ENCODE data around the gene TLK1. TPM values are rescaled to one million over a fixed set of nuclear protein-coding genes. Genes with fewer than 3 reads are reported as not detected.

TLK1 gene
- total RNA-seq, 4 donors from 2014 or later = 24.9 to 60.4 (median 38.3) TPM

GRCh38 chr2:171057575-171057974 lies 103.1 kb downstream of the TLK1 start:
- H3K27me3 ChIP-seq = no peaks in the 10 kb centered on the region
- no peaks in the 10 kb centered on the region for H3K4me1 ChIP-seq
- H3K4me3 ChIP-seq = no peak overlapping the region
- no peak for DNase-seq (ENCODE audit: low spot score in 2 of 2)
- no peaks in the 10 kb centered on the region for H3K9me3 ChIP-seq
- TF ChIP-seq POLR2A (IDR thresholded peaks at IDR 0.05) (no peak), POLR2AphosphoS5 (IDR thresholded peaks at IDR 0.05) (no peak), EP300 (IDR thresholded peaks at IDR 0.05) (no peak), CTCF (IDR thresholded peaks at IDR 0.05) (no peak)
- WGBS = 89% methylated on average over 2 of the region's 2 CpGs
- H3K27ac ChIP-seq = no peak overlapping the region
- H3K36me3 ChIP-seq = peaks cover 30% of the 10 kb centered on the region

- no peaks in the 10 kb centered on the region for H3K27me3 ChIP-seq
- TF ChIP-seq POLR2A (IDR thresholded peaks at IDR 0.05) = no peak
- no peak for TF ChIP-seq POLR2AphosphoS5 (IDR thresholded peaks at IDR 0.05)
- TF ChIP-seq EP300 (IDR thresholded peaks at IDR 0.05) = no peak
- no peak for TF ChIP-seq CTCF (IDR thresholded peaks at IDR 0.05)
- H3K4me3 ChIP-seq = no peak overlapping the region
- H3K9me3 ChIP-seq = no peaks in the 10 kb centered on the region
- peaks cover 35% of the 10 kb centered on the region for H3K36me3 ChIP-seq
- 43% methylated on average over 1 of the region's 1 CpG for WGBS
- DNase-seq (ENCODE audit: low spot score in 2 of 2) = no peak
- no peaks in the 10 kb centered on the region for H3K4me1 ChIP-seq
- no peak overlapping the region for H3K27ac ChIP-seq
Measured at GRCh38 chr2:171056307-171056706, 104.4 kb downstream of the TLK1 start.

DNA sequence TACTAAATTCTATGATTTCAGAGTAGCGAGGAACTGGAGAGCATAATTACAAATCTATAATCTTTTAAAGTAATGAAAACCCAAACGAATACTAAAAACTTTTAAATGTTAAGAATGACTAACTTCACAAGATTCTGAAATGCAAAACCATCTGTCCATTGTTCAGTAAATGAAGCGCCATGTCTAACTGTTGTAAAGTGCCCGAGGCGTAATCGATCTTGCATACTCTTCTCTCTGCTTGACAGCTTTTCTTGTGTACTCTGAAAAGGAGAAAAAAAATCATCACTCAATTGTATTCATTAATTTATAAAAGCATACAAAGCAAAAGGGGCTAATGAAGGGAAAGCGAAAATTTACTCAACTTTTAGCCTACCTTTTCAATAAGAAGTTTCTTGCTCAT lies 111.0 kb downstream of the TLK1 start:
- Histone ChIP-seq H3K4me3 (no peak overlapping the region), H3K4me1 (no peaks in the 10 kb centered on the region), H3K9me3 (no peaks in the 10 kb centered on the region), H3K27me3 (no peaks in the 10 kb centered on the region), H3K27ac (no peak overlapping the region), H3K36me3 (peaks cover 44% of the 10 kb centered on the region)
- no peak for TF ChIP-seq EP300 (IDR thresholded peaks at IDR 0.05)
- WGBS = 95% methylated on average over 7 of the region's 7 CpGs
- DNase-seq (ENCODE audit: low spot score in 2 of 2) = no peak

DNA sequence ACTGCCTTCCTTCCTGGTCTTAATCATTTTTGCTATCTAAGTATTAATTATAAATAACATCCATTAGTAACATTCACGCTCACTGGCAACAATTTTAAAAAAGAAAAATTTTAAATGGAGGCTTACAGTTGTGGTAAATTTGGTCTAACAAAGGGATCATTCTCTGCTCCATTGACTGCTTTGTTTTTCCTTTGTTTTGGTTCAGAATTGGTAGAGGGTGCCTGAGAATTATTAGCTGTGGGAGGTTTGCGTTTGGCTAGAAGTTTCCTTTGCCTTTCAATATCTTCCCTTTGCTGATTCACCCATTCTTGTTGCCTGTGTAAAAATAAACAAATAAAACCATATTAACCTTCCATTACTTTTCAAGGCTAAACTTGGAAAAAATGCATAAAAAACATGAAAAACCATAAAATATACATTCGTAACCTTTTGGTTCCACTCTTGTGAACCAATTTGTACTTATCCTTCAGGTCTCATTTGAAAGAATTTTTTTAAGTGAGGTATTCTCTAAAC lies 114.6 kb downstream of the TLK1 start:
- no peak for DNase-seq (ENCODE audit: low spot score in 2 of 2)
- H3K9me3 ChIP-seq = no peaks in the 10 kb centered on the region
- no peaks in the 10 kb centered on the region for H3K4me1 ChIP-seq
- no peak overlapping the region for H3K4me3 ChIP-seq
- H3K27ac ChIP-seq = no peak overlapping the region
- no peaks in the 10 kb centered on the region for H3K27me3 ChIP-seq
- peaks cover 68% of the 10 kb centered on the region for H3K36me3 ChIP-seq
- TF ChIP-seq POLR2AphosphoS5 (IDR thresholded peaks at IDR 0.05) (no peak), CTCF (IDR thresholded peaks at IDR 0.05) (no peak), POLR2A (IDR thresholded peaks at IDR 0.05) (no peak), EP300 (IDR thresholded peaks at IDR 0.05) (no peak)
- WGBS = 85% methylated on average over 3 of the region's 3 CpGs

DNA sequence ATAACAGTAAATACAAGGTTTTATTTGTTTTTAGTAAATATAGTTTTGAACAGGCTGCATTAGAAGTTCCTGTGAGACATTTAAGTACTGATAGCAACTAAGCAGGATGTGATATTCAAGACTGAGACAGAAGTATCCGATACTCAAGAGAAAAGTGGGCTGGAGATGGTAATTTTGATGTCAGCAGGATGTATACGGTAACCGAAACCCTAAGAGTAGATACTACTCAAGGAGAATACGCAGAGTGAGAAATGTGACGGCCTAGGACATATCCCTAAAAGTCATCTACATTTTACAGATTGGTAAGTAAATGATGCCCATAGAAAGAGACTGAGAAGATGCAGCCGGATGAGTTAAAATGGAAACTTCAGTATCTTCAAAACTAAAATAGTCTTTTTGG lies 116.3 kb downstream of the TLK1 start:
- no peak for TF ChIP-seq POLR2AphosphoS5 (IDR thresholded peaks at IDR 0.05)
- no peak for TF ChIP-seq CTCF (IDR thresholded peaks at IDR 0.05)
- no peak for TF ChIP-seq EP300 (IDR thresholded peaks at IDR 0.05)
- no peak for TF ChIP-seq POLR2A (IDR thresholded peaks at IDR 0.05)
- Histone ChIP-seq H3K9me3 (no peaks in the 10 kb centered on the region), H3K4me1 (no peaks in the 10 kb centered on the region), H3K27me3 (no peaks in the 10 kb centered on the region), H3K36me3 (peaks cover 75% of the 10 kb centered on the region), H3K4me3 (no peak overlapping the region), H3K27ac (no peak overlapping the region)
- DNase-seq (ENCODE audit: low spot score in 2 of 2) = no peak
- 61% methylated on average over 6 of the region's 6 CpGs for WGBS
